Measurements from ENCODE around the gene FNDC3B.

The FNDC3B gene

GRCh38 chr3:172009803-172010202 is 29.6 kb upstream of the FNDC3B start:
- H3K4me1 ChIP-seq (ENCODE audit: control insufficient read depth, insufficient read depth, low read length, unreplicated experiment), result no peaks in the 10 kb centered on the region
- H2AFZ ChIP-seq (ENCODE audit: low read length, unreplicated experiment), result no peak overlapping the region
- H3K36me3 ChIP-seq (ENCODE audit: insufficient read depth, low read length), result no peaks in the 10 kb centered on the region
- no peak overlapping the region for H3K4me3 ChIP-seq (ENCODE audit: low read depth, low read length)
- no peak overlapping the region for H3K27ac ChIP-seq (ENCODE audit: low read depth, low read length)
- no peaks in the 10 kb centered on the region for H3K79me2 ChIP-seq (ENCODE audit: control insufficient read depth, insufficient read depth, low read length, unreplicated experiment)
- no peaks in the 10 kb centered on the region for H3K27me3 ChIP-seq (ENCODE audit: insufficient read depth, low read length)

DNA sequence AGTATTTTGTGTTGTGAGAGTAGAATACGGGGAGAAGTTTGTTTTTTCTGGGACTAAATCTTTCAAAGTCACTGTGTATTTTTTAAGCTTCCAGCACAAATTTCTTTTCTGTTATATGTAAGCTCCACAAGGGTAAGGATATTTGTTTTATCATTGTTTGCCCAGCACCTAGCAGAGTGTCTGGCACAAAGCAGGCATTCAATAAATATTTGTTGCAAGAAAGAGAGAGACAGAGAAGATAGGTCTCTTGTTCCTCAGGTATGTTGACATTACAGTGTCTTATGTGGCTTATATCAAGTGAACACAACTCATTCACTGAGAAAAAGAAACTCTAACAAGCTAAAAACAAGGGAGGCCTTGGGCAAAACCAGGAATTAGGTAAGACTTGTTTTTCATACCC is 26.6 kb upstream of the FNDC3B start:
- Histone ChIP-seq H3K27ac (ENCODE audit: low read depth, low read length) (no peak overlapping the region), H3K27me3 (ENCODE audit: insufficient read depth, low read length) (no peaks in the 10 kb centered on the region), H3K4me1 (ENCODE audit: control insufficient read depth, insufficient read depth, low read length, unreplicated experiment) (no peaks in the 10 kb centered on the region), H2AFZ (ENCODE audit: low read length, unreplicated experiment) (no peak overlapping the region), H3K4me3 (ENCODE audit: low read depth, low read length) (no peak overlapping the region), H3K79me2 (ENCODE audit: control insufficient read depth, insufficient read depth, low read length, unreplicated experiment) (no peaks in the 10 kb centered on the region), H3K36me3 (ENCODE audit: insufficient read depth, low read length) (no peaks in the 10 kb centered on the region)

DNA sequence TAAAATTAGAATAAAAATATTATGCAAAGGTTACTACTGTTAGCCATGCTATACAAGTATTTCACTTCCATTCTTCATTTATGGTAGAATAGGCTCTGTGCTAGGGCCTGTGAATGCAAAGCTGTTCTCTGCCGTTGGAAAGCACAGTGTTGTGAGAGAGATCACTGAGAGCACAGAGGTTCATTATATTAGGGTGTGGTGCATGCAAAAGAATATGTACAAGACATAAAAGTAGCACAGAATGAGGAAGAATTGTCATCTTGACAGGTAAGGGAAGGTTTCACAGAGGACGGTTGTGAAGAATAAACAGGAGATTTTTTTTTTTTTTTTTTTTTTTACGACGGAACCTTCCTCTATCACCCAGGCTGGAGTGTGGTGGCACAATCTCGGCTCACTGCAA is 25.2 kb upstream of the FNDC3B start:
- Histone ChIP-seq H3K27ac (ENCODE audit: low read depth, low read length) (no peak overlapping the region), H3K4me1 (ENCODE audit: control insufficient read depth, insufficient read depth, low read length, unreplicated experiment) (no peaks in the 10 kb centered on the region), H3K36me3 (ENCODE audit: insufficient read depth, low read length) (no peaks in the 10 kb centered on the region), H3K79me2 (ENCODE audit: control insufficient read depth, insufficient read depth, low read length, unreplicated experiment) (no peaks in the 10 kb centered on the region), H3K27me3 (ENCODE audit: insufficient read depth, low read length) (no peaks in the 10 kb centered on the region), H3K4me3 (ENCODE audit: low read depth, low read length) (no peak overlapping the region), H2AFZ (ENCODE audit: low read length, unreplicated experiment) (no peak overlapping the region)

DNA sequence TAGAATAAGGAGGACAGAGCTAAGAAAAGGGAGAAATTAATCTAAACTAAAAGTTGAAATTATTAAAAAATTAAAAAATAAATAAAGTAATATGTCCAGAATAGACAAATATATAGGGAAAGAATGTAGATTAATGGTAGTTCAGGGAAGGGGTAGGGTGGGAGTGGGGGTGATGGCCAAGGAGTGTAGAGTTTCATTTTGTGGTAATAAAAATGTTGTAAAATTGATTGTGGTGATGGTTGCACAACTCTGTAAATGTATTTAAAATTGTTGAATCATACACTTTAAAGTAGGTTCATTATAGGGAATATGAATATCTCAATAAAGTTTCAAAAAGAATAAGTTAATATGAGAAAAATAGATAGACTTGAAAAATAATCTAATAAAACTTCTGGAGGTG is 21.0 kb upstream of the FNDC3B start:
- no peak overlapping the region for H3K27ac ChIP-seq (ENCODE audit: low read depth, low read length)
- no peaks in the 10 kb centered on the region for H3K36me3 ChIP-seq (ENCODE audit: insufficient read depth, low read length)
- no peaks in the 10 kb centered on the region for H3K27me3 ChIP-seq (ENCODE audit: insufficient read depth, low read length)
- no peak overlapping the region for H2AFZ ChIP-seq (ENCODE audit: low read length, unreplicated experiment)
- no peak overlapping the region for H3K4me3 ChIP-seq (ENCODE audit: low read depth, low read length)
- H3K79me2 ChIP-seq (ENCODE audit: control insufficient read depth, insufficient read depth, low read length, unreplicated experiment), result no peaks in the 10 kb centered on the region
- H3K4me1 ChIP-seq (ENCODE audit: control insufficient read depth, insufficient read depth, low read length, unreplicated experiment), result no peaks in the 10 kb centered on the region

- H3K27ac ChIP-seq (ENCODE audit: low read depth, low read length), result no peak overlapping the region
- no peaks in the 10 kb centered on the region for H3K4me1 ChIP-seq (ENCODE audit: control insufficient read depth, insufficient read depth, low read length, unreplicated experiment)
- H3K4me3 ChIP-seq (ENCODE audit: low read depth, low read length), result no peak overlapping the region
- H3K27me3 ChIP-seq (ENCODE audit: insufficient read depth, low read length), result no peaks in the 10 kb centered on the region
- H3K79me2 ChIP-seq (ENCODE audit: control insufficient read depth, insufficient read depth, low read length, unreplicated experiment), result no peaks in the 10 kb centered on the region
- no peaks in the 10 kb centered on the region for H3K36me3 ChIP-seq (ENCODE audit: insufficient read depth, low read length)
- H2AFZ ChIP-seq (ENCODE audit: low read length, unreplicated experiment), result no peak overlapping the region
These were observed 18.6 kb upstream of the FNDC3B start for GRCh38 chr3:172020763-172021162.

DNA sequence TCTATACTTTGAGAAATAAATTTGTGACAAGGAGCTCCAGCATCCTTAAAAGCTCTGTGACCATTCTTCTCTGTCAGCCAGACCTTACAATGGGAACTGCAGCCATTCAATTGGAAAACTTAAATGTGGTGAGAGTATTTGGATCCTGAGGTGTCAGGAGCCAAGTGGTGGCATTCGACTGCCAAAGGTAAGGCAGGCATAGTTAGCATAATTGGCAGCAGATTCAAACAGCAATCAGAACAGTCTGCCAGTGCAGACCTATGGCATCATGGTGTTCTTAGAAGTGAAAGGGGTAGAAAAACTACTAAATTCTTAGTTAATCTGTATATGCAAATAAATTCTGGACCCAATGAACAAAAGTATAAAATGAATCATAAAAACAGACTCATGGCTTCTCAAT is 18.2 kb upstream of the FNDC3B start:
- no peaks in the 10 kb centered on the region for H3K4me1 ChIP-seq (ENCODE audit: control insufficient read depth, insufficient read depth, low read length, unreplicated experiment)
- H3K27me3 ChIP-seq (ENCODE audit: insufficient read depth, low read length), result no peaks in the 10 kb centered on the region
- H3K36me3 ChIP-seq (ENCODE audit: insufficient read depth, low read length), result no peaks in the 10 kb centered on the region
- no peak overlapping the region for H3K4me3 ChIP-seq (ENCODE audit: low read depth, low read length)
- no peaks in the 10 kb centered on the region for H3K79me2 ChIP-seq (ENCODE audit: control insufficient read depth, insufficient read depth, low read length, unreplicated experiment)
- no peak overlapping the region for H2AFZ ChIP-seq (ENCODE audit: low read length, unreplicated experiment)
- H3K27ac ChIP-seq (ENCODE audit: low read depth, low read length), result no peak overlapping the region

DNA sequence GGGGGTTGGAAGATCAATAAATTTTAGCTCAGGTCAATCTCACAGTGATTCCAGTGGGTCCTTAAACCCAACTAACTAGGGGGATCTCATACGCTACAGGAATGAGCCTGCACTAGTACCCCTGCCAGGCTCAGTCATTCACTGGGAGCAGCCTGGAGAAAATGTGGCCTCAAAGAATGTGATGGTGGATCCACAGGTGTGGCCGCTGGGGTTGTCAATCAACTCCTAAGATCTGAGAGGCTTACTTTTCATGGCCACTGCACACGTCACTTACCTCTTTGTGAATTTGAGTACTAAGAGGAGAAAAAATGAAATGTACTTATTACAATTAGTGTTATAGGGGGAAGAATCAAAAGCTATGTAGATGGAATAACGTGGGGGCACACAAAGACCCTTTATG is 17.5 kb upstream of the FNDC3B start:
- Histone ChIP-seq H2AFZ (ENCODE audit: low read length, unreplicated experiment) (no peak overlapping the region), H3K4me1 (ENCODE audit: control insufficient read depth, insufficient read depth, low read length, unreplicated experiment) (no peaks in the 10 kb centered on the region), H3K79me2 (ENCODE audit: control insufficient read depth, insufficient read depth, low read length, unreplicated experiment) (no peaks in the 10 kb centered on the region), H3K36me3 (ENCODE audit: insufficient read depth, low read length) (no peaks in the 10 kb centered on the region), H3K27me3 (ENCODE audit: insufficient read depth, low read length) (no peaks in the 10 kb centered on the region), H3K4me3 (ENCODE audit: low read depth, low read length) (no peak overlapping the region), H3K27ac (ENCODE audit: low read depth, low read length) (no peak overlapping the region)

GRCh38 chr3:172023915-172024314 is 15.5 kb upstream of the FNDC3B start:
- no peaks in the 10 kb centered on the region for H3K36me3 ChIP-seq (ENCODE audit: insufficient read depth, low read length)
- H3K4me3 ChIP-seq (ENCODE audit: low read depth, low read length), result no peak overlapping the region
- H2AFZ ChIP-seq (ENCODE audit: low read length, unreplicated experiment), result no peak overlapping the region
- no peaks in the 10 kb centered on the region for H3K4me1 ChIP-seq (ENCODE audit: control insufficient read depth, insufficient read depth, low read length, unreplicated experiment)
- H3K27me3 ChIP-seq (ENCODE audit: insufficient read depth, low read length), result no peaks in the 10 kb centered on the region
- H3K79me2 ChIP-seq (ENCODE audit: control insufficient read depth, insufficient read depth, low read length, unreplicated experiment), result no peaks in the 10 kb centered on the region
- H3K27ac ChIP-seq (ENCODE audit: low read depth, low read length), result no peak overlapping the region

- no peaks in the 10 kb centered on the region for H3K4me1 ChIP-seq (ENCODE audit: control insufficient read depth, insufficient read depth, low read length, unreplicated experiment)
- H2AFZ ChIP-seq (ENCODE audit: low read length, unreplicated experiment), result no peak overlapping the region
- no peaks in the 10 kb centered on the region for H3K79me2 ChIP-seq (ENCODE audit: control insufficient read depth, insufficient read depth, low read length, unreplicated experiment)
- H3K27me3 ChIP-seq (ENCODE audit: insufficient read depth, low read length), result no peaks in the 10 kb centered on the region
- no peak overlapping the region for H3K4me3 ChIP-seq (ENCODE audit: low read depth, low read length)
- no peak overlapping the region for H3K27ac ChIP-seq (ENCODE audit: low read depth, low read length)
- H3K36me3 ChIP-seq (ENCODE audit: insufficient read depth, low read length), result no peaks in the 10 kb centered on the region
These were observed 14.7 kb upstream of the FNDC3B start for GRCh38 chr3:172024679-172025078.

DNA sequence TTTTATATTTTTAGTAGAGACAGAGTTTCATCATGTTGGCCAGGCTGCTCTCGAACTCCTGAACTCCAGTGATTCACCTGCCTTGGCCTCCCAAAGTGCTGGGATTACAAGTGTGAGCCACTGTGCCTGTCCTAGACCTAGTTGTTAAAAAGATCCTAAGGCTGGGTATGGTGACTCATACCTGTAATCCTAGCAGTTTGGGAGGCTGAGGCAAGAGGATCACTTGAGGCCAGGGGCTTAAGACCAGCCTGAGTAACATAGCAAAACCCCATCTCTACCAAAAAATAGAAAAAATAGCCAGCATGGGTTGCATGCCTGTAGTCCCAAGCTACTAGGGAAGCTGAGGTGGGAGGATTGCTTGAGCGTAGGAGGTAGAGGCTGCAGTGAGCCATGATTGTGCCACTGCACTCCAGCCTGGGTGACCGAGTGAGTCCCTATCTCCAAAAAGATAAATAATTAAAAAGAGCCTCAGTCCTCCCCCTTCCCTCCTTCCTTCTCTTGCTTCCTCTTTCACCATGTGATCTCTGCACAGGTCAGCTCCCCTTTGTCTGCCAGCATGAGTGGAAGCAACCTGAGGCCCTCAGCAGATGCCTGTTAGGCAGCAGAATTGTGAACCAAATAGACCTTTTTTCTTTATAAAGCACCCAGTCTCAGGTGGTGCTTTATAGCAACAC is 9.8 kb upstream of the FNDC3B start:
- Histone ChIP-seq H3K4me3 (ENCODE audit: low read depth, low read length) (no peak overlapping the region), H3K36me3 (ENCODE audit: insufficient read depth, low read length) (no peaks in the 10 kb centered on the region), H3K79me2 (ENCODE audit: control insufficient read depth, insufficient read depth, low read length, unreplicated experiment) (no peaks in the 10 kb centered on the region), H3K27ac (ENCODE audit: low read depth, low read length) (no peak overlapping the region), H3K4me1 (ENCODE audit: control insufficient read depth, insufficient read depth, low read length, unreplicated experiment) (no peaks in the 10 kb centered on the region), H3K27me3 (ENCODE audit: insufficient read depth, low read length) (no peaks in the 10 kb centered on the region), H2AFZ (ENCODE audit: low read length, unreplicated experiment) (no peak overlapping the region)

GRCh38 chr3:172030181-172030580 is 9.2 kb upstream of the FNDC3B start:
- Histone ChIP-seq H2AFZ (ENCODE audit: low read length, unreplicated experiment) (no peak overlapping the region), H3K79me2 (ENCODE audit: control insufficient read depth, insufficient read depth, low read length, unreplicated experiment) (no peaks in the 10 kb centered on the region), H3K36me3 (ENCODE audit: insufficient read depth, low read length) (no peaks in the 10 kb centered on the region), H3K4me1 (ENCODE audit: control insufficient read depth, insufficient read depth, low read length, unreplicated experiment) (no peaks in the 10 kb centered on the region), H3K27me3 (ENCODE audit: insufficient read depth, low read length) (no peaks in the 10 kb centered on the region), H3K4me3 (ENCODE audit: low read depth, low read length) (no peak overlapping the region), H3K27ac (ENCODE audit: low read depth, low read length) (no peak overlapping the region)
